Neuronal stem cell (in vitro differentiated cells): ENCODE data around the gene ARRDC2.

Experiments
- DNase-seq: peaks from one replicate; pipeline ENCODE4 v3.0.0-alpha.2; 2013; ENCODE audit warnings: low spot score
- H2AFZ ChIP-seq: one replicate; pipeline ENCODE4 v1.6.1; 2013; ENCODE audit warnings: mild to moderate bottlenecking, low read length, inconsistent platforms
- H2AK5ac ChIP-seq: 2 replicates; pipeline ENCODE4 v1.6.1; 2013; ENCODE audit warnings: low read depth, mild to moderate bottlenecking, inconsistent platforms, low read length, moderate library complexity, mixed read lengths
- H2BK120ac ChIP-seq: 2 replicates; pipeline ENCODE4 v1.6.1; 2013; ENCODE audit warnings: low read depth, mild to moderate bottlenecking, inconsistent platforms, low read length, moderate library complexity, mixed read lengths
- H2BK12ac ChIP-seq: one replicate; pipeline ENCODE4 v1.6.1; 2013; ENCODE audit warnings: low read length, inconsistent platforms
- H2BK15ac ChIP-seq: 2 replicates; pipeline ENCODE4 v1.6.1; 2013; ENCODE audit warnings: mild to moderate bottlenecking, low read length, inconsistent platforms, mixed read lengths
- H2BK5ac ChIP-seq: one replicate; pipeline ENCODE4 v1.6.1; 2013; ENCODE audit warnings: inconsistent platforms, mild to moderate bottlenecking, low read length, moderate library complexity
- H3K14ac ChIP-seq: one replicate; pipeline ENCODE4 v1.6.1; 2013; ENCODE audit warnings: low read length, inconsistent platforms
- H3K18ac ChIP-seq: 2 replicates; pipeline ENCODE4 v1.6.1; 2013; ENCODE audit warnings: low read length, inconsistent platforms
- H3K23ac ChIP-seq: 2 replicates; pipeline ENCODE4 v1.6.1; 2013; ENCODE audit warnings: low read depth, mild to moderate bottlenecking, mixed read lengths, low read length, inconsistent platforms; ENCODE audit not compliant: poor library complexity
- H3K27ac ChIP-seq: replicated peaks from 3 replicates; pipeline ENCODE4 v1.5.1; 2013; ENCODE audit warnings: low read length, inconsistent platforms
- H3K27me3 ChIP-seq, 3 experiments: 2 replicates each; pipeline ENCODE4 v1.6.1; 2013; ENCODE audit warnings: low read length in 3 of 3, mild to moderate bottlenecking in 2 of 3, inconsistent platforms in 1 of 3, low read depth in 1 of 3, mixed read lengths in 1 of 3, moderate library complexity in 1 of 3; ENCODE audit not compliant: control insufficient read depth in 3 of 3, insufficient read depth in 3 of 3
- H3K36me3 ChIP-seq, 2 donors: replicated peaks in 1 of 2; 2 replicates each; pipeline ENCODE4 v1.6.1; 2013; ENCODE audit warnings: low read length in 2 of 2; ENCODE audit not compliant: control insufficient read depth in 2 of 2, insufficient read depth in 2 of 2
- H3K4ac ChIP-seq: 2 replicates; pipeline ENCODE4 v1.6.1; 2013; ENCODE audit warnings: inconsistent platforms, mild to moderate bottlenecking, low read length, moderate library complexity
- H3K4me1 ChIP-seq, 2 donors: 1 replicate in 1 of 2; 2 replicates in 1 of 2; pipeline ENCODE4 v1.6.1; 2013; ENCODE audit warnings: low read length in 2 of 2, low read depth in 1 of 2; ENCODE audit not compliant: control insufficient read depth in 2 of 2, insufficient read depth in 1 of 2
- H3K4me2 ChIP-seq: one replicate; pipeline ENCODE4 v1.6.1; 2013; ENCODE audit warnings: mild to moderate bottlenecking, low read length, inconsistent platforms; ENCODE audit not compliant: insufficient read depth, poor library complexity, severe bottlenecking
- H3K4me3 ChIP-seq, 2 donors: 2 replicates each; pipeline ENCODE4 v1.5.1; 2013; ENCODE audit warnings: low read length in 2 of 2, mild to moderate bottlenecking in 2 of 2, inconsistent platforms in 1 of 2, moderate library complexity in 1 of 2
- H3K79me1 ChIP-seq: one replicate; pipeline ENCODE4 v1.6.1; 2013; ENCODE audit warnings: low read depth, mild to moderate bottlenecking, inconsistent platforms, low read length, moderate library complexity
- H3K9ac ChIP-seq: one replicate; pipeline ENCODE4 v1.6.1; 2013; ENCODE audit warnings: mild to moderate bottlenecking, low read depth, low read length, inconsistent platforms; ENCODE audit not compliant: poor library complexity
- H3K9me3 ChIP-seq, 2 donors: replicated peaks in 1 of 2; 2 replicates each; pipeline versions ENCODE3 to v1.6.1; 2013; ENCODE audit warnings: low read length in 2 of 2, mild to moderate bottlenecking in 2 of 2, inconsistent platforms in 1 of 2, low read depth in 1 of 2, mixed read lengths in 1 of 2, moderate library complexity in 1 of 2; ENCODE audit not compliant: control insufficient read depth in 2 of 2, insufficient read depth in 1 of 2
- H4K8ac ChIP-seq: one replicate; pipeline ENCODE4 v1.6.1; 2013; ENCODE audit warnings: low read depth, mild to moderate bottlenecking, inconsistent platforms, low read length, moderate library complexity
- H4K91ac ChIP-seq: one replicate; pipeline ENCODE4 v1.6.1; 2013; ENCODE audit warnings: low read length, low read depth, mild to moderate bottlenecking, inconsistent platforms; ENCODE audit not compliant: poor library complexity
- WGBS, 2 donors: extraction: QIAGEN DNeasy Blood & Tissue Kit; methylation state at CpG; one replicate each; pipeline ENCODE4 v1.1.7; 2013; ENCODE audit warnings: missing lambda C conversion rate in 2 of 2, mixed read lengths in 1 of 2; ENCODE audit not compliant: insufficient read length in 2 of 2, insufficient replicate concordance in 1 of 2; ENCODE audit errors: extremely low coverage in 2 of 2; 5-methylcytosine and 5-hydroxymethylcytosine counted together

Gene ARRDC2

GRCh38 chr19:18053576-18054219 is 45.7 kb downstream of the ARRDC2 start:
- DNase-seq: no peak
- Histone ChIP-seq H3K79me1 (no peaks in the 10 kb centered on the region), H3K23ac (no peak overlapping the region), H2AK5ac (no peak overlapping the region), H3K27ac (no peak overlapping the region), H4K91ac (no peak overlapping the region), H2BK120ac (no peak overlapping the region), H3K9ac (no peak overlapping the region), H2BK12ac (no peak overlapping the region), H4K8ac (no peak overlapping the region), H3K4ac (no peak overlapping the region), H3K4me2 (no peak overlapping the region), H3K9me3 (peaks cover 0 to 2% of the 10 kb centered on the region in 2 donors), H2BK5ac (no peak overlapping the region), H3K36me3 (no peaks in the 10 kb centered on the region), H3K4me3 (no peak overlapping the region), H3K4me1 (no peaks in the 10 kb centered on the region), H3K18ac (no peak overlapping the region), H2BK15ac (no peak overlapping the region), H3K27me3 (no peaks in the 10 kb centered on the region), H3K14ac (no peak overlapping the region), H2AFZ (no peak overlapping the region)
- no CpG with 5 or more reads among the region's 9 CpGs for WGBS, 2 donors

- Histone ChIP-seq H3K9me3 (peaks cover 0 to 2% of the 10 kb centered on the region in 2 donors), H3K4me2 (no peak overlapping the region), H3K18ac (no peak overlapping the region), H3K27me3 (no peaks in the 10 kb centered on the region), H2BK120ac (no peak overlapping the region), H3K79me1 (no peaks in the 10 kb centered on the region), H3K23ac (no peak overlapping the region), H2AK5ac (no peak overlapping the region), H2BK12ac (no peak overlapping the region), H4K91ac (no peak overlapping the region), H2AFZ (no peak overlapping the region), H3K36me3 (no peaks in the 10 kb centered on the region), H2BK15ac (no peak overlapping the region), H3K4me3 (no peak overlapping the region), H3K4me1 (no peaks in the 10 kb centered on the region), H4K8ac (no peak overlapping the region), H3K27ac (no peak overlapping the region), H2BK5ac (no peak overlapping the region), H3K14ac (no peak overlapping the region), H3K4ac (no peak overlapping the region), H3K9ac (no peak overlapping the region)
- no peak for DNase-seq
- WGBS, 2 donors: no CpG with 5 or more reads among the region's 5 CpGs
Measured at GRCh38 chr19:18055967-18056366, 48.0 kb downstream of the ARRDC2 start.

- H3K18ac ChIP-seq: no peak overlapping the region
- no peak overlapping the region for H2BK15ac ChIP-seq
- H3K4me3 ChIP-seq: no peak overlapping the region
- H3K14ac ChIP-seq: no peak overlapping the region
- no peak overlapping the region for H2BK12ac ChIP-seq
- H3K36me3 ChIP-seq: no peaks in the 10 kb centered on the region
- peaks cover 0 to 2% of the 10 kb centered on the region in 2 donors for H3K9me3 ChIP-seq
- DNase-seq: no peak
- no peak overlapping the region for H4K91ac ChIP-seq
- H3K4me1 ChIP-seq: no peaks in the 10 kb centered on the region
- no peak overlapping the region for H3K27ac ChIP-seq
- no peak overlapping the region for H3K23ac ChIP-seq
- no peak overlapping the region for H2BK120ac ChIP-seq
- H2BK5ac ChIP-seq: no peak overlapping the region
- H4K8ac ChIP-seq: no peak overlapping the region
- no peak overlapping the region for H3K4ac ChIP-seq
- no peak overlapping the region for H3K4me2 ChIP-seq
- H3K9ac ChIP-seq: peak overlapping the region; percentile 53
- peaks cover 0 to 2% (median 0%) of the 10 kb centered on the region in 3 experiments for H3K27me3 ChIP-seq
- peak overlapping the region; percentile 92 for H2AFZ ChIP-seq
- peak overlapping the region; percentile 47 for H2AK5ac ChIP-seq
- H3K79me1 ChIP-seq: no peaks in the 10 kb centered on the region
- WGBS, 2 donors: no CpG with 5 or more reads among the region's 6 CpGs
Measured at GRCh38 chr19:18057557-18057956, 49.6 kb downstream of the ARRDC2 start.

GRCh38 chr19:18058208-18059009 is 50.4 kb downstream of the ARRDC2 start:
- Histone ChIP-seq H3K27me3 (peaks cover 0 to 2% (median 0%) of the 10 kb centered on the region in 3 experiments), H2BK120ac (no peak overlapping the region), H3K36me3 (no peaks in the 10 kb centered on the region), H3K9me3 (peaks cover 0 to 2% of the 10 kb centered on the region in 2 donors), H2BK12ac (no peak overlapping the region), H2AFZ (peak overlapping the region; percentile 92), H3K18ac (peak overlapping the region; percentile 66), H3K23ac (no peak overlapping the region), H3K27ac (peak overlapping the region; percentile 64), H4K91ac (no peak overlapping the region), H2BK5ac (no peak overlapping the region), H3K4me3 (peak overlapping the region; percentile 24 to 36), H3K4ac (no peak overlapping the region), H3K9ac (peak overlapping the region; percentile 87), H4K8ac (no peak overlapping the region), H2BK15ac (no peak overlapping the region), H2AK5ac (no peak overlapping the region), H3K14ac (no peak overlapping the region), H3K4me1 (no peaks in the 10 kb centered on the region), H3K4me2 (peak overlapping the region; percentile 73), H3K79me1 (no peaks in the 10 kb centered on the region)
- DNase-seq: peak; percentile 78
- WGBS, 2 donors: no CpG with 5 or more reads among the region's 34 CpGs
